Endothelial cell of umbilical vein (primary cell): ENCODE data around the gene TTC31.

Experiments
- CTCF ChIP-seq, 2 donors: IDR thresholded peaks; 1 replicate in 1 of 2; 2 replicates in 1 of 2; pipeline ENCODE4 v1.5.1; 2011; ENCODE audit warnings: low read length in 2 of 2, mild to moderate bottlenecking in 2 of 2, moderate library complexity in 2 of 2, control low read depth in 1 of 2, inconsistent platforms in 1 of 2, low read depth in 1 of 2; ENCODE audit not compliant: insufficient read depth in 1 of 2; ENCODE audit errors: extremely low read depth in 1 of 2
- EZH2 ChIP-seq: IDR thresholded peaks from 2 replicates; pipeline ENCODE4 v1.6.1; 2012; ENCODE audit warnings: borderline replicate concordance, low read depth, mild to moderate bottlenecking, moderate library complexity, low read length, inconsistent platforms; ENCODE audit not compliant: severe bottlenecking
- POLR2A ChIP-seq: IDR thresholded peaks from 2 replicates; pipeline ENCODE4 v1.6.1; 2012; ENCODE audit warnings: low read depth, mild to moderate bottlenecking, control low read depth, low read length

- TF ChIP-seq EZH2 (no peak), CTCF (IDR thresholded peaks at IDR 0.05; ENCODE audit: extremely low read depth in 1 of 2, insufficient read depth in 1 of 2, low read depth in 1 of 2, low read length in 2 of 2) (no peak), POLR2A (no peak)
Observed at GRCh38 chr2:74524955-74525716, 42.3 kb downstream of the TTC31 start.
